Fibroblast of lung (primary cell): ENCODE measurements around the gene SYT11. TPM values are rescaled to one million over a fixed set of nuclear protein-coding genes. Genes with fewer than 3 reads are reported as not detected.

Source experiments
- DNase-seq, 2 donors: peaks; one replicate each; pipeline versions ENCODE4 v3.0.0 to v3.0.0-alpha.2; 2010; ENCODE audit warnings: low read depth in 2 of 2
- H2AFZ ChIP-seq: 2 replicates; pipeline ENCODE4 v1.5.1; 2012; ENCODE audit warnings: low read length, control low read depth, inconsistent platforms
- H3K27ac ChIP-seq: 2 replicates; pipeline ENCODE4 v1.5.1; 2011; ENCODE audit warnings: low read length, control low read depth; ENCODE audit not compliant: insufficient read depth
- H3K27me3 ChIP-seq: 2 replicates; pipeline ENCODE4 v1.5.1; 2011; ENCODE audit warnings: mild to moderate bottlenecking, low read length; ENCODE audit not compliant: control insufficient read depth, insufficient read depth
- H3K36me3 ChIP-seq: 2 replicates; pipeline ENCODE4 v1.5.1; 2011; ENCODE audit warnings: low read length; ENCODE audit not compliant: control insufficient read depth, insufficient read depth
- H3K4me1 ChIP-seq: 2 replicates; pipeline ENCODE4 v1.5.1; 2011; ENCODE audit warnings: low read length; ENCODE audit not compliant: control insufficient read depth, insufficient read depth; ENCODE audit errors: extremely low read depth
- H3K4me2 ChIP-seq: 2 replicates; pipeline ENCODE4 v1.5.1; 2011; ENCODE audit warnings: low read length, control low read depth; ENCODE audit not compliant: insufficient read depth; ENCODE audit errors: extremely low read depth
- H3K4me3 ChIP-seq, 4 experiments: fragments of 200-600 bp in 1 of 4; sonication (generic) in 1 of 4; replicated peaks in 1 of 4; 2 replicates each; pipeline ENCODE4 v1.5.1; 2011 to 2016; ENCODE audit warnings: low read length in 4 of 4, low read depth in 3 of 4, mild to moderate bottlenecking in 3 of 4, control low read depth in 2 of 4, inconsistent platforms in 1 of 4, mixed read lengths in 1 of 4; ENCODE audit not compliant: insufficient read depth in 1 of 4; ENCODE audit errors: control extremely low read depth in 1 of 4
- H3K79me2 ChIP-seq: 2 replicates; pipeline ENCODE4 v1.5.1; 2012; ENCODE audit warnings: mild to moderate bottlenecking, low read length, inconsistent platforms; ENCODE audit not compliant: control insufficient read depth, insufficient read depth
- H3K9ac ChIP-seq: 2 replicates; pipeline ENCODE4 v1.5.1; 2011; ENCODE audit warnings: mild to moderate bottlenecking, low read length, control low read depth; ENCODE audit not compliant: insufficient read depth
- H3K9me3 ChIP-seq: 2 replicates; pipeline ENCODE4 v1.5.1; 2012; ENCODE audit warnings: low read depth, low read length; ENCODE audit not compliant: control insufficient read depth, insufficient read depth
- H4K20me1 ChIP-seq: 2 replicates; pipeline ENCODE4 v1.5.1; 2011; ENCODE audit warnings: low read length; ENCODE audit not compliant: control insufficient read depth, insufficient read depth; ENCODE audit errors: extremely low read depth
- EZH2 ChIP-seq: IDR thresholded peaks from 2 replicates; pipeline ENCODE4 v1.5.1; 2012; ENCODE audit warnings: low read length, control low read depth, mild to moderate bottlenecking; ENCODE audit errors: missing control alignments
- polyA plus RNA-seq, 2 donors: library from polyadenylated mRNA; depleted of rRNA in 1 of 2; stranded (reverse) in 1 of 2; unstranded in 1 of 2; fragments of >200 nt; gene quantifications; 2 replicates each; pipeline ENCODE4 v1.2.1, GENCODE V29; 2011 to 2012; ENCODE audit warnings: missing spikeins in 1 of 2
- total RNA-seq: library from RNA; depleted of rRNA; stranded (reverse); fragments of >200 nt; gene quantifications from 2 replicates; pipeline ENCODE4 v1.2.1, GENCODE V29; 2014
- TF ChIP-seq, protein P1 (sequence below), 2 donors: IDR thresholded peaks in 1 of 2; conservative IDR thresholded peaks in 1 of 2; 1 replicate in 1 of 2; 2 replicates in 1 of 2; pipeline ENCODE4 v1.5.1; 2011 to 2012; ENCODE audit warnings: low read length in 2 of 2, control low read depth in 1 of 2, inconsistent platforms in 1 of 2, low read depth in 1 of 2, mild to moderate bottlenecking in 1 of 2

SYT11 gene
- total and polyA plus RNA-seq, 2 donors (not counting 1 experiment from before 2014, with no cell fraction given): 36.8 to 71.3 TPM

DNA sequence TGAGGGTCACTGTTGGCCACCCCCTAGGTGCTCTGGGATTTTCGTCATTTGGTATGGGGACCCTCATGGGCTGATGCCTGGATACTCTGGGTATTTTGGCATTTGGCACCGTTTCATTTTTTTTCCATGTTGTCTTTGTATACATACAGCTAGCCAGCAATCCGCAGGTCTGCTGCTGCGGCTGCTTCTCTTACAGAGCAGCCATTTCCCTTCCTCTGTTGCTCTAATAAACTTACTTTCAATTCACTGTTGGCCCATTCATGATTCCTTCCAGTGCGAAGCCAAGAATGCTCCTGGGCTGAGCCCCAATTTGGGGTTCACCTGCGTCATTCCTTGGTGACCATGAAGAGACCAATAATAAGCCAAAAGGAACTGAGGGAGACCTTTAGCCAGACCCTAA, 23.8 kb upstream of the SYT11 start:
- no peak overlapping the region for H3K4me2 ChIP-seq
- no peaks in the 10 kb centered on the region for H3K9me3 ChIP-seq
- peaks cover 8% of the 10 kb centered on the region for H3K79me2 ChIP-seq
- no peak overlapping the region for H3K9ac ChIP-seq
- no peaks in the 10 kb centered on the region for H3K27me3 ChIP-seq
- H3K4me1 ChIP-seq: peaks cover 5% of the 10 kb centered on the region
- TF ChIP-seq, protein P1, sequence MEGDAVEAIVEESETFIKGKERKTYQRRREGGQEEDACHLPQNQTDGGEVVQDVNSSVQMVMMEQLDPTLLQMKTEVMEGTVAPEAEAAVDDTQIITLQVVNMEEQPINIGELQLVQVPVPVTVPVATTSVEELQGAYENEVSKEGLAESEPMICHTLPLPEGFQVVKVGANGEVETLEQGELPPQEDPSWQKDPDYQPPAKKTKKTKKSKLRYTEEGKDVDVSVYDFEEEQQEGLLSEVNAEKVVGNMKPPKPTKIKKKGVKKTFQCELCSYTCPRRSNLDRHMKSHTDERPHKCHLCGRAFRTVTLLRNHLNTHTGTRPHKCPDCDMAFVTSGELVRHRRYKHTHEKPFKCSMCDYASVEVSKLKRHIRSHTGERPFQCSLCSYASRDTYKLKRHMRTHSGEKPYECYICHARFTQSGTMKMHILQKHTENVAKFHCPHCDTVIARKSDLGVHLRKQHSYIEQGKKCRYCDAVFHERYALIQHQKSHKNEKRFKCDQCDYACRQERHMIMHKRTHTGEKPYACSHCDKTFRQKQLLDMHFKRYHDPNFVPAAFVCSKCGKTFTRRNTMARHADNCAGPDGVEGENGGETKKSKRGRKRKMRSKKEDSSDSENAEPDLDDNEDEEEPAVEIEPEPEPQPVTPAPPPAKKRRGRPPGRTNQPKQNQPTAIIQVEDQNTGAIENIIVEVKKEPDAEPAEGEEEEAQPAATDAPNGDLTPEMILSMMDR (conservative IDR thresholded peaks at IDR 0.05 in 1 of 2, IDR thresholded peaks at IDR 0.05 in 1 of 2; ENCODE audit: low read depth in 1 of 2, low read length in 2 of 2): no peak
- TF ChIP-seq EZH2: no peak
- no peak for DNase-seq
- H3K36me3 ChIP-seq: peaks cover 3% of the 10 kb centered on the region
- H4K20me1 ChIP-seq: no peaks in the 10 kb centered on the region
- no peak overlapping the region for H3K4me3 ChIP-seq
- H2AFZ ChIP-seq: no peak overlapping the region
- no peak overlapping the region for H3K27ac ChIP-seq

DNA sequence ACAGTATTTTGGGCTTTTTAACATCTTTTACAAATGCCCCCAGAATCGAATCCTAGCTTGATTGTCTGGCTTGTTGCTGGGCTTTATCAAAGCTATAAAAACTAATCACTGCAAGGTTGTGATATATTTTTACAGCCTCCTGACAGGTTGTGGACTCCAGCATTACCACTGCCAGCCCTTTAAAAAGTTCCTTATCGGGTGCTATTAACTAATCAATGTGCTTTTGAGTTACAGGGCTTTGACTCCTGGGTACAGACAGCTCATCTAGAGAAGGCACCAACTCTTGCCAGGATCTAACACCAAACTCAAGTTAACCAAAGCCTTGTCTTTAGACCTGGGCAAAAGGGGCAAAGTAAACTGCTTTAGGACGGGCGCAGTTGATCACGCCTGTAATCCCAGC, 19.0 kb upstream of the SYT11 start:
- Histone ChIP-seq H3K4me2 (no peak overlapping the region), H3K27me3 (no peaks in the 10 kb centered on the region), H4K20me1 (no peaks in the 10 kb centered on the region), H2AFZ (no peak overlapping the region), H3K36me3 (peaks cover 3% of the 10 kb centered on the region), H3K27ac (no peak overlapping the region), H3K9ac (no peak overlapping the region), H3K4me1 (no peaks in the 10 kb centered on the region), H3K79me2 (peaks cover 31% of the 10 kb centered on the region), H3K9me3 (no peaks in the 10 kb centered on the region), H3K4me3 (no peak overlapping the region)
- TF ChIP-seq, protein P1 (conservative IDR thresholded peaks at IDR 0.05 in 1 of 2, IDR thresholded peaks at IDR 0.05 in 1 of 2; ENCODE audit: low read depth in 1 of 2, low read length in 2 of 2): no peak
- TF ChIP-seq EZH2: no peak
- DNase-seq: no peak

DNA sequence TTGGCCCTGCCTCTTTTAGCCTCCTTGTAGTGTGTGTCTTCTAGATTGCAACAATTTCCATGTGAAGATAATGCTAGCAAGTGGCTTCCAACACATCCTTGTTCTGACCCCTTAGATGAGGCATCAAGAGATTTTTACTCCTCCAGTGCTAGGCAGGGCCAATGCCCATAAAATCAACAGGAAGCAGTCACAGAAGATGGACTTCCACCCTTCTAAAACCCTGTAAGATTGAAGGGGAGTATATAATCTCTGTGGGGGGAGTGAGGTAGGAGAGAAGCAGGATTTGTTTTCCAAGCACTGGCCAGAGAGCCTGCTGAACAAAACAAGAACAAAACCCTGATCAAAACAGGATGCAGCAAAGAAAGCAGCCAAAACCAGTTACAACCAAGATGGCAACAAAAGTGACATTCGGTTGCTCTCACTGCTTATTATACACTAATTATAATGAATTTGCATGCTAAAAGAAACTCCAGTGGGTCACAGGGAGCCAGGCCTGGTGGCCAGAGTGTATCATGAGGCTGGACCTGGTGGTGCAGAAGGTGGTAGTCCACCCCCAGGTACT, 14.4 kb upstream of the SYT11 start:
- no peak overlapping the region for H3K9ac ChIP-seq
- peaks cover 56% of the 10 kb centered on the region for H3K79me2 ChIP-seq
- no peaks in the 10 kb centered on the region for H3K27me3 ChIP-seq
- H3K4me2 ChIP-seq: no peak overlapping the region
- TF ChIP-seq, protein P1 (conservative IDR thresholded peaks at IDR 0.05 in 1 of 2, IDR thresholded peaks at IDR 0.05 in 1 of 2; ENCODE audit: low read depth in 1 of 2, low read length in 2 of 2): no peak
- no peak for TF ChIP-seq EZH2
- H2AFZ ChIP-seq: no peak overlapping the region
- DNase-seq: no peak
- H3K36me3 ChIP-seq: peaks cover 1% of the 10 kb centered on the region
- H3K27ac ChIP-seq: no peak overlapping the region
- no peaks in the 10 kb centered on the region for H4K20me1 ChIP-seq
- H3K4me1 ChIP-seq: no peaks in the 10 kb centered on the region
- no peak overlapping the region for H3K4me3 ChIP-seq
- H3K9me3 ChIP-seq: no peaks in the 10 kb centered on the region
